Activated CD4-positive, CD25-positive, alpha-beta regulatory T cell treated with anti-CD3 and anti-CD28 coated beads, Interleukin-2, amount 50 U/mL, for 16 hours (primary cell): ENCODE data around the gene ADGRL4.
"Not testable (repeated sequence)": the region's sequence is repeated elsewhere in the genome, so short reads cannot be mapped to it uniquely, and the experiment has no call there.

Experiments
- DNase-seq: peaks from one replicate; pipeline ENCODE4 v3.0.0-alpha.2; 2020; ENCODE audit warnings: low read depth, low spot score

ADGRL4 gene

DNA sequence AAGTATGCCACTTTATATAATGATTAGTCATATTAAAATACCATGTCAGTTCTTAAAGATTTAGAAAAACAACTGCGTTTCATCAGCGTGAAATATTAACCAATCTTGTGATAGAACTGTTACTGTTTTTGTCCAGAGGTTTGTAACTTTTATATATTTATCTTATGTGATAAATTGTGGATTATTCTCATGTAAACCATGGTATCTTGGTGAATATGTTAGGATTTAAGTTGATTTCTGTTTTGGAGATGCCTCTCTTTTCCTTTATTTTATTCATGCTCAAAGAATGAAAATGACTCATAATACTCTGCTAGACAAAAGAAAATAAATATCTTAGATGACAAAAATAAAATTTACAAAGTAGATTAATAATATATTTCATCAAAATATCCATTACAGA is 88.4 kb downstream of the ADGRL4 start:
- no peak for DNase-seq

DNA sequence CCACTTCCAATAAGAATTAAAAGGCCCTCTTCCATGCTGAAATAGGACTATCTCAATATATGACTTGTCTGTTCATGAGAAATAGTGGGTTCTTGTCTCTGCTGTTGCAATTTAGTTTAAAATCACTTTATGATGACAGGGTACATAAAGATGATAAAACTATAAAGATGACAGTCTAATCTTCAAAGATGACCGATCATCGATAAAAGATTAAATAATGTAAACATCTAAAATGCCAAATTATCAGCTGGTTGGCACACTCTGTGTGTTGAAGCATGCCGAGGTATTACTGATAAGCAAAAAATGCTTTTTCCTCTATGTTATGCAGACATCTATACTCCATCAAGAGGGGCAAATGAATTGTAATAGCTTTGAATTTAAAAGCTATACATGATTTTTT is 89.5 kb downstream of the ADGRL4 start:
- DNase-seq = no peak

DNA sequence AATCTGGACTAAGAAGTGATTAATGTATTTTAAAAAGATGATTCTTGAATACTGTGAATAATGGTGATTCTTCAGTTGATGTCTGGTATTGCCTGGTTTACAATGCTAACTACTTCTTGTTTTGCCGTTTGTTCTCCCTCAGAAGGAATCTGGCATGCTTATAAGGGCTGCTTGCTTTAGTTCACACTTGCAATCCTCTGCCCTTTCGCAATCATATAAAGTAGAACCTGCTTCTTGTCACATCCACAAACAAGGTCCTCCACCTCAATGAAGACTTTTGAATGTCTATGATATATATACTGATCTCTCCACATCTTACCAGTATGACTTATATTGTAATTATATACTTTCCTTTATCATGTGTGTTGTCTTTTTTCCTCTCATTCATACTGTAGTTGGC is 92.6 kb downstream of the ADGRL4 start:
- DNase-seq = no peak

- DNase-seq = no peak
Observed at GRCh38 chr1:78911956-78912880, 94.3 kb downstream of the ADGRL4 start.

DNA sequence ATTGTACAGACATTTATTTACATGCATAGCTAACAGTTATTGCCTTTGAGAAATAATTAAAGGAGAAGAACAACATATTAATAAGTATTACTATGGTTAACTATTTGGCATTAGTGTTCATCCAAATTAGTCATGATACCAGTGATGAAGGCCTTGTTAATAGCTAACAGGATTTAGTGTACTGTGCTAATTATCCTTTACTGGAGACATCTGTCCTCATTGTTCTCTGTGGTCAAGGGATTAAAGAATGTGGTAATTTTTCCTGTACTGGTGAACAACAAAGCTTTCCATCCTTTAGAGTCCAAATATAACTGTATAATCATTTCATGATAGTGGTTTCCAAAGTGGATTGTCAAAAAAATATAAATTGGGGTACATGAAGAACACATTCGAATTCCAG is 103.9 kb downstream of the ADGRL4 start:
- no peak for DNase-seq

GRCh38 chr1:78894811-78895210 is 111.7 kb downstream of the ADGRL4 start:
- DNase-seq = no peak

DNA sequence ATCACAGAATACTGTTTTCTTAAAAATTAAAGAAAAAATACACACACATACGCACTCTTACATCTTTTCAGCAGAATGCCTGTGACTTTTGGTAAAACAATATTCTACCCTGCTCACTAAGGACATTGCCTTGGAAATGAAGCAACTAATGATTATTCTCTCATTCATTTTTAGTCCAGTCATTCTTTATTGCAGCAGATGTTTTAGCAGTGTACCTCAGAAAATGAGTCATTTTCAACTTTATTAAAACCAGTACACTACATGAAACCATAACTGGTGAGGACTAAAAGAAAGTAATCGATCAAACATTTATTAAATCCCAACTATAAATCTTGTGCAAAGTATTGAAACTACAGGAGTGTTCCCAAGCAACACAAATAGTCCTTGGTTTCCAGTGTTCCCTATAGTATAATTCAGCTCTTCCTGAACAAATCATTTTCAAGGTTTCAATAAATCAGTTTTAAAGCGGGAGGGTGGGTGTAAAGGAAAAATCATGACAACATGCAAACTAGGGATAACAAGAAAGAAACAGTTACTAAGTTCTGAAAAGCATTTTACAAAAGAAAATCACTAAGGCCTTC is 114.2 kb downstream of the ADGRL4 start:
- DNase-seq = no peak

DNA sequence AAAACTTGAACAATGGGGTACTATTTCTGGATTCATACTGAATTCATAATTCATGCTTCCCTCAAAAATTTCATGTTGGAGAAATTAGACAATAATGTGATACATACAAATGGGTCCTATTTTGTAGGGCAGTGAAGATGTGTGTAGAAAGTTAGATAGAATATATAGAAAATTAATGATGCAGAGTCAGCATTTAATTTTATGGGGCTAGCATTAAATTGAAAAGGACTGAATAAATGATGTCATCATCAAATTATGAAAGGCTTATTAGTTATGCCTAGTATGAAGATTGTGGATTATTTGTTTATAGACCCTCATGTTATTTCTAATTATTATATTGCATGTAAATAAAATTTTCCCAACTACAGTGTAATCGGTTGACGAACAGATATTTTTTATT is 119.1 kb downstream of the ADGRL4 start:
- DNase-seq = no peak

DNA sequence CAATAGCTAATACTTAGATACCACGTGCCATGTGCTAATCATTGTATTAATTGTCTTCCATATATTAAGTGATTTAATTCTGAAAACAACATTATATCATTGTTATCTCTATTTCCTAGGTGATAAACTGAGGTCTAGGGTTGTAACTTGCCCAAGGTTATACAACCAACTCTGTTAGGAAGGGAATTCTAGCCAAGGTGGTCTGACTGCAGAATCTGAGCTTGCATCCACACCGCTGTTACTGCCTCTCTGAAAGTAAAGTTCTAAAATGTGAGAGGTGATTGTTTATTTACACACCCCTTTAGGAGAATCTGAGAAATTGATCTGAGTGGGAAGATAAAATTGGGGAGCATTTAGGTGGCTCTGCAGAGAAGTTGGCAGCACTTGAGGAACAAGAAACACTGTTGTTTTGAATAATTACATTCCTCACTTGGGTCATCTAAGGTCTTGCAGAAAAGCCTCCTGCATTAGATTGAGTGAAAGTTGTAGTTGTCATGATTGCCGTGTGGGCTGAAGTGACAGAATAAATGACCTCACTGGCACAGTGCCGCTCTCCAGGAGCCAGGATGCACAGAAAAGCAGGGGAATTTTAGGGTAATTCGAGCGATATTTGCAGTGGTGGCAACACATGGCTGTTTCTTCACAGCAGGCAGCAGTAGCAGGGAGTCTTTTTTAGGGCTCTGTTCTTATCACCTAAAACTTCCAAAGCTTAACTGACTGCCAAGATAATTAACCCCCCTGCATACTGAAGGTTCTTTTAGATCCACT is 121.7 kb downstream of the ADGRL4 start:
- DNase-seq = no peak

- DNase-seq = no peak
Observed at GRCh38 chr1:78880223-78880622, 126.3 kb downstream of the ADGRL4 start.

DNA sequence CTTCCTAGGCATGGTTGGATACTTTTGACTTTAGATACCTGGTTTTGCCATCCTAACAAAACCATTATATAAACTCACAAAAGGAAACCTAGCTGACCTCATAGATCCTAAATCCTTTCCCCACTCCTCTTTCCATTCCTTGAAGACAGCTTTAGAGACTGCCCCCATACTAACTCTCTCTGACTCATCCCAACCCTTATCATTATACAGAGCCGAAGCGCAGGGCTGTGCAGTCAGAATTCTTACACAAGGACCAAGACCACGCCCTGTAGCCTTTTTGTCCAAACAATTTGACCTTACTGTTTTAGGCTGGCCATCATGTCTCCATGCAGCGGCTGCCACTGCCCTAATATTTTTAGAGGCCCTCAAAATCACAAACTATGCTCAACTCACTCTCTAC is 130.5 kb downstream of the ADGRL4 start:
- DNase-seq = not testable (repeated sequence)

DNA sequence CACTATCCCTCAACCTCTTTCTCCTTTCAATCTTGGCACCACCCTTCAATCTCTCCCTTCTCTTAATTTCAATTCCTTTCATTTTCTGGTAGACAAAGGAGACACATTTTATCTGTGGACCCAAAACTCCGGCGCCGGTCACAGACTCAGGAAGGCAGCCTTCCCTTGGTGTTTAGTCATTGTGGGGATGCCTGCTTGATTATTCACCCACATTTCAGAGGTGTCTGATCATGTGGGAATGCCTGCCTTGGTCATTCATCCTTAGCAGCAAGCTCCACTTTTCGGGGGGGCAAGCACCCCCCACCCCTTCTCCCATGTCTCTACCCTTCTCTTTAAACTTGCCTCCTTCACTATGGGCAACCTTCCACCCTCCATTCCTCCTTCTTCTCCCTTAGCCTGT is 133.7 kb downstream of the ADGRL4 start:
- not testable (repeated sequence) for DNase-seq

DNA sequence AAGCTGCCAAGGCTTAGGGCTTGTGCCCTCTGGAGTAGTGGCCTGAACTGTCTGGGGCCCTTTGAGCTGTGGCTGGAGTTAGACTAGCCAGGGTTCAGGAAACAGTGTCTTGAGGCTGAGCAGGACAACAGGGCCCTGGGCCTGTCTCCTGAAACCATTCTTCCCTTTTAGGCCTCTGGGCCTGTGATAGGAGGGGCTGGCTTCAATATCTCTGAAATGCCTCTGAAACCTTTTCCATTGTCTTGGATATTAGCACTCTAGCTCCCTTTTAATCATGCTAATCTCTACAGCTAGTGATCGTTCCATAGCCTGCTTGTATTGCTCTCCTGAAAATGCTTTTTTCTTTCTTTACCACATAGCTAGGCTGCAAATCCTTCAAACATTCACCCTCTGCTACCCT is 135.3 kb downstream of the ADGRL4 start:
- no peak for DNase-seq

- no peak for DNase-seq
Observed at GRCh38 chr1:78869136-78869535, 137.4 kb downstream of the ADGRL4 start.

GRCh38 chr1:78864175-78864574 is 142.4 kb downstream of the ADGRL4 start:
- no peak for DNase-seq

GRCh38 chr1:78856096-78856495 is 150.4 kb downstream of the ADGRL4 start:
- DNase-seq = no peak

DNA sequence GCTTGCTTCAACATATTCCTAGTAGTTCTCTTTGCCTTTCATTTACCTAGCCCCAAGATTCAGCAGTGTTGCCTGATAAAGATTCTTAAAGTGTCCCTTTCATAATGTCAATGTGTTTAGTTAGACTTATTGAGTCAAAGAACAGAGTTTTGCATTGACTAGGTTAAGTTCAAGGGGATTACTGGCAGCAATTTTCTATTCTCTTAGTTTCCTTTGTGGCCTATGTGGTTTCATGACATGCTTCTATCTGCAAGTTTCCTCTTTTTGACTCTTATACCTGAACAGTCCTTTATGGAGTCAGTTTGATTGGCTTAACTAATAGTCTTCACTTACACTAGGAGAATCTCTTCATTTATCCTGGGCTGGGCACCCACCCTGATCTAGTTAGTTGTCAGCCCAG is 151.3 kb downstream of the ADGRL4 start:
- no peak for DNase-seq

DNA sequence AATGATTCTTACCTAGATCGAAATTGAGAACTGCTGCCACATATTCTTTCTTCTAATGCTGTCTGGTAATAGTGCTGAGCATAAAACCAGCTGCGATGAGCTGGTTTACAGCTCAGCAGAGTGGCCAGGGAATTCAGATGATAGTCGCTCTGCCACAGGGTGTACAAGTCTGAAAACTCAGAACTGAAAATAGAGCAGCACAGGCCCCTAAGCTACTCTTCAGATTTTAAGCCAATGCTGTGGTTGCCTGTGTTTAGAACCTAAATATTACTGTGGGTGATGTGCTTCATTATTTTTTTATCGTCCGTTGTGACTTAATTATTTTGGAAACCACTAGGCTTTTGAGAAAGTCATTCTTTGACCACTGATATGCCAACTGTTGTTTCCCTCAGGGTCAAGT is 152.0 kb downstream of the ADGRL4 start:
- no peak for DNase-seq

- no peak for DNase-seq
Observed at GRCh38 chr1:78843546-78843945, 163.0 kb downstream of the ADGRL4 start.

- no peak for DNase-seq
Observed at GRCh38 chr1:78843111-78843510, 163.4 kb downstream of the ADGRL4 start.

- no peak for DNase-seq
Observed at GRCh38 chr1:78840453-78841271, 165.9 kb downstream of the ADGRL4 start.
